GM12878 (cell line): ENCODE measurements around the gene LIPM. TPM values are rescaled to one million over a fixed set of nuclear protein-coding genes. Genes with fewer than 3 reads are reported as not detected.

Source experiments
- ATAC-seq: fragments of 200-7000 bp; cut with Tn5 transposase; 3 replicates; pipeline ENCODE4 v1.9.1; 2020; ENCODE audit warnings: mild to moderate bottlenecking, moderate library complexity
- BruUV-seq: library from RNA; stranded (reverse); fragments of 400-500 nt; replicated peaks from 2 replicates; lab custom pipeline; 2021; lab: Mats Ljungman, UMichigan
- CTCF ChIA-PET: fragments of 300-600 bp; sonication (Branson Sonifier 250); formaldehyde crosslinking; extraction: SDS; loops from one replicate; lab custom pipeline; 2021; ENCODE audit warnings: inconsistent platforms; lab: Yijun Ruan, JAX
- POLR2A ChIA-PET: fragments of 350-600 bp; formaldehyde crosslinking; extraction: SDS; loops from one replicate; lab custom pipeline; 2021; ENCODE audit warnings: inconsistent platforms; lab: Charles Lee
- RAD21 ChIA-PET: fragments of 300-600 bp; sonication (Branson Sonifier 250); formaldehyde crosslinking; loops from one replicate; lab custom pipeline; 2023; ENCODE audit warnings: antibody characterized with exemption; ENCODE audit not compliant: unreplicated experiment; lab: Charles Lee
- SMC1A ChIA-PET: fragments of 300-600 bp; sonication (Branson Sonifier 250); formaldehyde crosslinking; loops from one replicate; lab custom pipeline; 2023; ENCODE audit not compliant: unreplicated experiment, uncharacterized antibody; lab: Charles Lee
- DNase-seq: peaks from one replicate; pipeline ENCODE4 v3.0.0-alpha.2; 2011; ENCODE audit warnings: low read depth, low spot score
- FAIRE-seq: peaks from 3 replicates; lab custom pipeline; 2011; peaks lifted over from hg19 to GRCh38; lab: Jason Lieb, UNC
- H2AFZ ChIP-seq: 2 replicates; pipeline ENCODE4 v1.6.0; 2011; ENCODE audit warnings: low read depth, low read length, control low read depth; ENCODE audit not compliant: control insufficient read depth
- H3K27ac ChIP-seq: 2 replicates; pipeline ENCODE4 v1.5.1; 2011; ENCODE audit warnings: control low read depth; ENCODE audit not compliant: control insufficient read depth, insufficient read depth
- H3K27me3 ChIP-seq, 2 experiments: replicated peaks in 1 of 2; 2 replicates each; pipeline versions ENCODE4 v1.6.0 to v1.6.1; 2011; ENCODE audit warnings: low read length in 1 of 2; ENCODE audit not compliant: control insufficient read depth in 2 of 2, insufficient read depth in 2 of 2
- H3K36me3 ChIP-seq, 2 experiments: 2 replicates each; pipeline ENCODE4 v1.5.1; 2011; ENCODE audit warnings: low read length in 1 of 2; ENCODE audit not compliant: control insufficient read depth in 2 of 2, insufficient read depth in 2 of 2
- H3K4me1 ChIP-seq: 2 replicates; pipeline ENCODE4 v1.6.1; 2011; ENCODE audit warnings: mild to moderate bottlenecking, low read length, moderate library complexity, mixed read lengths; ENCODE audit not compliant: control insufficient read depth, insufficient read depth
- H3K4me2 ChIP-seq: 2 replicates; pipeline ENCODE4 v1.6.0; 2011; ENCODE audit warnings: control low read depth; ENCODE audit not compliant: control insufficient read depth, insufficient read depth
- H3K4me3 ChIP-seq: fragments of 200-600 bp; sonication (generic); 2 replicates; pipeline ENCODE4 v1.5.1; 2016
- H3K79me2 ChIP-seq: 2 replicates; pipeline ENCODE4 v1.6.0; 2011; ENCODE audit warnings: low read length; ENCODE audit not compliant: control insufficient read depth, insufficient read depth
- H3K9ac ChIP-seq: 2 replicates; pipeline ENCODE4 v1.8.0; 2011; ENCODE audit warnings: low read length, control low read depth, mixed read lengths; ENCODE audit not compliant: control insufficient read depth, insufficient read depth
- H3K9me3 ChIP-seq: replicated peaks from 3 replicates; pipeline ENCODE4 v1.5.1; 2011; ENCODE audit warnings: mild to moderate bottlenecking, low read length; ENCODE audit not compliant: control insufficient read depth, insufficient read depth
- H4K20me1 ChIP-seq: 2 replicates; pipeline ENCODE4 v1.6.0; 2011; ENCODE audit not compliant: control insufficient read depth, insufficient read depth
- FOS ChIP-seq: IDR thresholded peaks from 3 replicates; pipeline ENCODE4 v1.6.1; 2011; ENCODE audit warnings: borderline replicate concordance; ENCODE audit not compliant: insufficient read length; ENCODE audit errors: extremely low read depth
- HDAC6 ChIP-seq: fragments of 200-600 bp; sonication (generic); IDR thresholded peaks from one replicate; pipeline ENCODE4 v1.8.0; 2017; ENCODE audit warnings: antibody characterized with exemption; ENCODE audit not compliant: unreplicated experiment
- KLF5 ChIP-seq: fragments of 450-650 bp; IDR thresholded peaks from 2 replicates; pipeline ENCODE4 v1.6.1; 2014; ENCODE audit warnings: mild to moderate bottlenecking; ENCODE audit not compliant: partially characterized antibody
- MYB ChIP-seq: fragments of 150-350 bp; IDR thresholded peaks from 2 replicates; pipeline ENCODE4 v1.6.1; 2014; ENCODE audit warnings: mild to moderate bottlenecking, low read depth, low read length, borderline replicate concordance
- NR2C2 ChIP-seq: IDR thresholded peaks from 2 replicates; pipeline ENCODE4 v1.6.1; 2011; ENCODE audit warnings: borderline replicate concordance, low read depth; ENCODE audit not compliant: control insufficient read depth, insufficient read length
- PAX8 ChIP-seq: fragments of 450-650 bp; IDR thresholded peaks from 2 replicates; pipeline ENCODE4 v1.6.1; 2017; ENCODE audit warnings: mild to moderate bottlenecking, moderate library complexity
- PBX3 ChIP-seq: IDR thresholded peaks from 2 replicates; pipeline ENCODE4 v1.6.1; 2011; ENCODE audit warnings: mild to moderate bottlenecking, low read depth, low read length, moderate library complexity; ENCODE audit not compliant: insufficient replicate concordance
- POU2F2 ChIP-seq: IDR thresholded peaks from 3 replicates; pipeline ENCODE4 v1.6.1; 2011; ENCODE audit warnings: low read depth, mild to moderate bottlenecking, low read length, borderline replicate concordance
- RELA ChIP-seq: fragments of 450-650 bp; IDR thresholded peaks from 2 replicates; pipeline ENCODE4 v1.8.0; 2014; ENCODE audit warnings: borderline replicate concordance; ENCODE audit not compliant: partially characterized antibody
- SIX5 ChIP-seq: IDR thresholded peaks from 2 replicates; pipeline ENCODE4 v1.6.1; 2011; ENCODE audit warnings: mild to moderate bottlenecking, low read depth, low read length, moderate library complexity; ENCODE audit not compliant: severe bottlenecking
- SREBF1 ChIP-seq: IDR thresholded peaks from 2 replicates; pipeline ENCODE4 v1.6.1; 2012; ENCODE audit warnings: mild to moderate bottlenecking, low read length
- TCF12 ChIP-seq: IDR thresholded peaks from 2 replicates; pipeline ENCODE4 v1.6.1; 2011; ENCODE audit warnings: low read depth, mild to moderate bottlenecking, low read length
- TCF3 ChIP-seq: IDR thresholded peaks from 2 replicates; pipeline ENCODE4 v1.6.1; 2012; ENCODE audit warnings: low read depth, mild to moderate bottlenecking, low read length, borderline replicate concordance; ENCODE audit not compliant: insufficient read depth
- ZBTB4 ChIP-seq: fragments of 450-650 bp; formaldehyde crosslinking; IDR thresholded peaks from 2 replicates; pipeline ENCODE4 v1.4.0; 2022; ENCODE audit warnings: mild to moderate bottlenecking, moderate library complexity
- ZNF207 ChIP-seq: fragments of 450-650 bp; IDR thresholded peaks from 2 replicates; pipeline ENCODE4 v1.6.1; 2014; ENCODE audit warnings: antibody characterized with exemption, mild to moderate bottlenecking, borderline replicate concordance
- ZNF384 ChIP-seq: IDR thresholded peaks from 2 replicates; pipeline ENCODE4 v1.6.1; 2012; ENCODE audit warnings: low read depth, mild to moderate bottlenecking, low read length, improper control_type of control experiment, borderline replicate concordance
- ZSCAN29 ChIP-seq: fragments of 450-650 bp; IDR thresholded peaks from 2 replicates; pipeline ENCODE4 v1.6.1; 2017; ENCODE audit warnings: mild to moderate bottlenecking, moderate library complexity
- WGBS: methylation state at CpG from one replicate; pipeline ENCODE4 v1.1.6; 2016; ENCODE audit warnings: low lambda C conversion rate; ENCODE audit not compliant: insufficient replicate concordance, insufficient coverage; ENCODE audit errors: missing lambda C conversion rate; 5-methylcytosine and 5-hydroxymethylcytosine counted together
- in situ Hi-C: fragments of 300-500 bp; cut with MboI; formaldehyde crosslinking; loops from 9 replicates; pipeline ENCODE4 v1.14.3; 2018; ENCODE audit warnings: mixed read lengths
- intact Hi-C: fragments of 100-400 bp; cut with micrococcal nuclease; formaldehyde crosslinking; loops from one replicate; pipeline ENCODE4 v1.14.2; 2022; ENCODE audit not compliant: unreplicated experiment
- polyA plus RNA-seq, 11 experiments: library from polyadenylated mRNA; depleted of rRNA in 4 of 11; unstranded in 6 of 11; stranded (reverse) in 5 of 11; fragments of >200 nt; fragmentation: Nextera tagmentation in 4 of 11; fragmentation: Illumina TruSeq in 1 of 11; extraction: Ambion mirVana in 4 of 11; extraction: Trizol in 1 of 11; gene quantifications; 1 replicate in 1 of 11; 2 replicates in 10 of 11; pipeline versions ENCODE4 v1.2.1 to v1.2.3, GENCODE V29; 2011 to 2016; ENCODE audit warnings: inconsistent platforms in 2 of 11, missing spikeins in 2 of 11, low read depth in 1 of 11
- total RNA-seq, 4 experiments: library from RNA; depleted of rRNA in 3 of 4; stranded (reverse); fragments of >200 nt in 3 of 4; fragmentation: Illumina TruSeq in 1 of 4; extraction: Trizol in 1 of 4; gene quantifications; 2 replicates each; pipeline versions ENCODE4 v1.2.1 to v1.2.3, GENCODE V29; 2013 to 2021

LIPM gene
- total and polyA plus RNA-seq, 10 of the 15 experiments (the other 5 are each of a cell fraction or from before 2014, with no cell fraction given) = not detected

GRCh38 chr10:88803641-88804040 is 1.1 kb downstream of the LIPM start:
- 95% methylated on average over 2 of the region's 2 CpGs for WGBS
- no peaks in the 10 kb centered on the region for H3K79me2 ChIP-seq
- H3K27ac ChIP-seq = no peak overlapping the region
- CTCF ChIA-PET = interaction anchor here (1.2 to 2.4 kb wide), 2 partner anchors 75 to 116 kb away, joined by 4 to 8 read pairs; no protein-coding TSS in a partner anchor
- BruUV-seq = no TSS peak
- no peaks in the 10 kb centered on the region for H3K27me3 ChIP-seq
- RAD21 ChIA-PET = interaction anchor here (1.2 kb wide), 1 partner anchor 75 kb away, joined by 4 read pairs; no protein-coding TSS in a partner anchor
- H3K4me1 ChIP-seq = no peaks in the 10 kb centered on the region
- TF ChIP-seq KLF5 = no peak
- TF ChIP-seq SIX5 = no peak
- no peak for TF ChIP-seq ZBTB4 (CRISPR knock-in tag)
- TF ChIP-seq POU2F2 = no peak
- no peak for TF ChIP-seq MYB
- TF ChIP-seq ZNF207 = no peak
- no peak for TF ChIP-seq FOS
- TF ChIP-seq NR2C2 = no peak
- no peak for TF ChIP-seq TCF3
- TF ChIP-seq PAX8 = no peak
- TF ChIP-seq ZSCAN29 = no peak
- TF ChIP-seq HDAC6 = no peak
- no peak for TF ChIP-seq TCF12
- TF ChIP-seq ZNF384 = no peak
- no peak for TF ChIP-seq PBX3
- TF ChIP-seq SREBF1 = no peak
- TF ChIP-seq RELA = no peak
- H3K9me3 ChIP-seq = no peaks in the 10 kb centered on the region
- no peak for DNase-seq
- FAIRE-seq = no peak
- H3K4me2 ChIP-seq = no peak overlapping the region
- no peak overlapping the region for H3K4me3 ChIP-seq
- POLR2A ChIA-PET = interaction anchor here (0.6 to 0.7 kb wide), 2 partner anchors 104 to 115 kb away, joined by 5 to 10 read pairs; no protein-coding TSS in a partner anchor
- no peak overlapping the region for H3K9ac ChIP-seq
- no peak overlapping the region for H2AFZ ChIP-seq
- in situ Hi-C loops = no loop called here
- ATAC-seq = no peak
- no peaks in the 10 kb centered on the region for H4K20me1 ChIP-seq
- SMC1A ChIA-PET = interaction anchor here (1.0 kb wide), 1 partner anchor 9 kb away, joined by 3 read pairs; no protein-coding TSS in a partner anchor
- H3K36me3 ChIP-seq = no peaks in the 10 kb centered on the region
- intact Hi-C loops = no loop called here
